GM12874 (cell line): ENCODE data around the gene ANAPC16.

ENCODE experiments used
- TF ChIP-seq, protein P1 (sequence below): IDR thresholded peaks from 2 replicates; pipeline ENCODE4 v1.5.1; 2011; ENCODE audit warnings: low read depth, mild to moderate bottlenecking, control low read depth, low read length, moderate library complexity; ENCODE audit not compliant: insufficient read depth

ANAPC16 gene

DNA sequence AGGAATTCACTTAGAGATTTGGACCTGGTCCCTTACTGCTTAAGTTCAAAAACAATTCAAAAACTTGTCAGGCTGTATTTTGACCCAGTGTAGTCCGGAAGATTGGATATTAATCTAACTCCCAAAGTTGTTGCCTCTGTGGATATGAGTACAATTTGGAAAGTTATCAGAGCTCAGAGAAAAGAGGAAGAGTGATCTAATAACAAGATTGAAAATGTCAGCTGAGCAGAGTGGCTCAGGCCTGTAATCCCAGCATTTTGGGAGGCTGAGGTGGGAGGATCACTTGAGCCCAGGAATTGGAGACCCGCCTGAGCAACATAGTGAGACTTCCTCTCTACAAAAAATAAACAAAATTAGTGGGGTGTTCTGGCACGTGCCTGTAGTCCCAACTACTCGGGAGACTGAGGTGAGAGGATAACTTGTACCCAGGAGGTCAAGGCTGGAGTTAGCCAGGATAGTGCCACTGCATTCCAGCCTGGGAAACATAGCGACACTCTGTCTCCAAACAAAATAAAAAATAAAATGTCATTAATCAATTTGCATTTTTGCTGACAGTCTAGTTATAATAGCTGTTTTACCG is 3.5 kb downstream of the ANAPC16 start:
- TF ChIP-seq, protein P1, sequence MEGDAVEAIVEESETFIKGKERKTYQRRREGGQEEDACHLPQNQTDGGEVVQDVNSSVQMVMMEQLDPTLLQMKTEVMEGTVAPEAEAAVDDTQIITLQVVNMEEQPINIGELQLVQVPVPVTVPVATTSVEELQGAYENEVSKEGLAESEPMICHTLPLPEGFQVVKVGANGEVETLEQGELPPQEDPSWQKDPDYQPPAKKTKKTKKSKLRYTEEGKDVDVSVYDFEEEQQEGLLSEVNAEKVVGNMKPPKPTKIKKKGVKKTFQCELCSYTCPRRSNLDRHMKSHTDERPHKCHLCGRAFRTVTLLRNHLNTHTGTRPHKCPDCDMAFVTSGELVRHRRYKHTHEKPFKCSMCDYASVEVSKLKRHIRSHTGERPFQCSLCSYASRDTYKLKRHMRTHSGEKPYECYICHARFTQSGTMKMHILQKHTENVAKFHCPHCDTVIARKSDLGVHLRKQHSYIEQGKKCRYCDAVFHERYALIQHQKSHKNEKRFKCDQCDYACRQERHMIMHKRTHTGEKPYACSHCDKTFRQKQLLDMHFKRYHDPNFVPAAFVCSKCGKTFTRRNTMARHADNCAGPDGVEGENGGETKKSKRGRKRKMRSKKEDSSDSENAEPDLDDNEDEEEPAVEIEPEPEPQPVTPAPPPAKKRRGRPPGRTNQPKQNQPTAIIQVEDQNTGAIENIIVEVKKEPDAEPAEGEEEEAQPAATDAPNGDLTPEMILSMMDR = no peak

DNA sequence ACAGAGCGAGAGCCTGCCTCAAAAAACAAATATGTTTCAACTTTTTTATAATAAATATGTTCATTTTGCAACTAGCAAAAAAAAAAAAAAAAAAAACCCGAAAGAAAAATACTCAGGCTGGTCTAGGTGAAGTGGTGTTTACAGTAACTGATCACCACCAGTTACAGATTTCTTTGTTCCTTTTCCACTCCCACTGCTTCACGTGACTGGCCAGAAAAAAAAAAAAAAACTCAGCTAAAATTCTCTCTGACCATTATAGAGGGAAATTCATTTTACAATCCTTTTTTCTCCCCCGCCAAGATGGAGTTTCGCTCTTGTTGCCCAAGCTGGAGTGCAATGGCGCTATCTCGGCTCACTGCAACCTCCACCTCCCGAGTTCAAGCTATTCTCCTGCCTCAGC is 4.8 kb downstream of the ANAPC16 start:
- TF ChIP-seq, protein P1 = no peak

DNA sequence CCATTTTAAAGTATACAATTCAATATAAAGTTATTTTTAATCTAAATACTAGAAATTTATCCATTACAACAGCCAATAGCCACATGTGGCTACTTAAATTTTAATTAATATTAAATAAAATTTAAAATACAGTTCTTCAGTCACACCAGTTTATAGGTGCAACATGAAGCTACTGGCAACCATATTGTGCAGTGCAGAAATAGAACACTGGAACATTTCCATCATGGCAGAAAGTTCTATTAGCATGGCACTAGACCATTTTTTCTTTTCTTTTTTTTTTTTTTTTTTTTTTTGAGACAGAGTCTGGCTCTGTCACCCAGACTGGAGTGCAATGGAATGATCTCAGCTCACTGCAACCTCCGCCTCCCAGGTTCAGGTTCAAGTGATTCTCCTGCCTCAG is 5.5 kb downstream of the ANAPC16 start:
- TF ChIP-seq, protein P1 = no peak

DNA sequence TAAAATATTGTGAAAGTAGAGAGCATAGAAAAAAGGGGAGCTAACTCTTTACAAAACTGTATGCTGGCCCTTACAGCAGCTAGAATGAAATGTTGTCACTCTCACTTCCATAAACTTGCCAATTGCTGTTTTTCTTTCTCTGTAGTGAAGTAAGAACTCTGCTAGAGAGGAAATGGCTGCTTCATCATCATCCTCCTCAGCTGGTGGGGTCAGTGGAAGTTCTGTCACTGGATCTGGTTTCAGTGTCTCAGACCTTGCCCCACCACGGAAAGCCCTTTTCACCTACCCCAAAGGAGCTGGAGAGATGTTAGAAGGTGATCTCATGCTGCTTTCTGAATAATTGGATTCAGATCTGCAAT is 7.9 kb downstream of the ANAPC16 start:
- TF ChIP-seq, protein P1 = no peak

DNA sequence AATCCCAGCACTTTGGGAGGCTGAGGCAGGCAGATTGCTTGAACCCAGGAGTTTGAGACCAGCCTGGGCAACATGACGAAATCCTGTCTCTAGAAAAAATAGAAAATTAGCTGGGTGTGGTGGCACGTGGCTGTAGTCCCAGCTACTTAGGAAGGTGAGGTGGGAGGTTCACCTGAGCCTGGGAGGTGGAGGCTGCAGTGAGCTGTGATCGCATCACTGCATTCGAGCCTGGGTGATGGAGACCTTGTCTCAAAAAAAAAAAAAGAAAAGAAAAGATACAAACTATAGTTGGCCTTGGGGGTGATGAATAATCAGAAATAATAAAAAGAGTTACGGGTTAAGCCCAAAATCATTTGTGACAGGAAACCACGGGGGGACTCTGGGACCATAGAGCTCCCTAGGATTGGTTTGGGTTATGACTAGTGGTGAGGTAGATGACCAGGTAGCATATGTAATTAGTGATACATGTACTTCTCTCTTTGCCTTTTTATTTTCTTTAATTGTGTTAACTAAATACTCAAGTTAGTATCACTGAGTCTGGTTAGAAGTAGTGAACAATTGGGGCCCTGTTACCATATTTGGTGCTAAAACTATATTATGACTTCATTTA is 10.7 kb downstream of the ANAPC16 start:
- TF ChIP-seq, protein P1 = no peak

DNA sequence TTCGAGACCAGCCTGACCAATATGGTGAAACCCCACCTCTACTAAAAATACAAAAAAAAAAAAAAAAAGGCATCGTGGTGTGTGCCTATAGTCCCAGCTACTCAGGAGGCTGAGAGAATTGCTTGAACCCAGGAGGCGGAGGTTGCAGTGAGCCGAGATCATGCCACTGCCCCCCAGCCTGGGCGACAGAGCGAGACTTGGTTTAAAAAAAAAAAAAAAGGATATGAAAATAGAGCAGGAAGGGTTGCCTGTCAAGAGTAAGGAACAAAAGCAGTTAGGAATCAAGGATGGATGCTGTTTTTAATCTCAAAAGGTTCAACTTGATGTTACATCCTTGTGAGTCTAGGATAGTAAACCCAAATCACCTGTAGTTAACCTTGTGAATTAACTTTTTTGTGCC is 12.0 kb downstream of the ANAPC16 start:
- TF ChIP-seq, protein P1 = no peak

DNA sequence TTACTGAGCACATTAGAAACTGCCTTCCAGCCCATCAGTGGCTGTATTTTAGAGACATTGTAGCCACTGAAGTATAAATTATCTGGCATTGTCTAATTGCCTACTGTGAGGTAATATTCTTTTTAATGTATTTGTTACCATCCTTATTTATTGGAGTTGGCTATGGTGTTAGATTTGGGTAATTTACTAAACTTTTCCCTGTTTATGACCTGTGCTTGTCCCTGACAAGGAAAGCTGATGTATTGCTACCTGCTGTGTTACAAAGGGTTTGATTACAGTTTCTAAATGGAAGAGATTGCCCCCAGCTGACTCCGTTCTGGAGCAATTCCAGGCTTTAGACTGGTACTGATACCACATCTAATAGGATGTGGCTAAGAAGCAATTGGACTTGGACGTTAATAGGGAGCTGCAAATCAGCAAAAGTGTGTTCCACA is 12.5 kb downstream of the ANAPC16 start:
- TF ChIP-seq, protein P1 = no peak
